Sciatic nerve (tissue), 2 donors: ENCODE measurements around the gene POMZP3. TPM values are rescaled to one million over a fixed set of nuclear protein-coding genes. Genes with fewer than 3 reads are reported as not detected.
"Not testable (repeated sequence)": the region's sequence is repeated elsewhere in the genome, so short reads cannot be mapped to it uniquely, and the experiment has no call there.

ENCODE experiments used
- ATAC-seq: fragments of 200-7000 bp; cut with Tn5 transposase; one replicate; pipeline ENCODE4 v1.9.1; 2020; ENCODE audit warnings: mild to moderate bottlenecking, moderate library complexity
- DNase-seq: peaks from one replicate; pipeline ENCODE4 v3.0.0-alpha.2; 2020; ENCODE audit warnings: low spot score
- intact Hi-C: fragments of 100-400 bp; cut with DNase I; formaldehyde crosslinking; loops from one replicate; pipeline ENCODE4 v1.14.2; 2022
- total RNA-seq: library from RNA; stranded (reverse); fragmentation: NEBNext Ultra II Directional; extraction: Animal tissue kit (Norgen Biotek cat#: 25700); gene quantifications from one replicate; pipeline ENCODE4 v1.2.1, GENCODE V29; 2021
- donor health status: DM: no; HTN: no; CAD: no.
- donor health status: DM: no; HTN: no; CAD: no.

POMZP3 gene
- total RNA-seq, 1 donor from 2014 or later: 15.8 TPM

DNA sequence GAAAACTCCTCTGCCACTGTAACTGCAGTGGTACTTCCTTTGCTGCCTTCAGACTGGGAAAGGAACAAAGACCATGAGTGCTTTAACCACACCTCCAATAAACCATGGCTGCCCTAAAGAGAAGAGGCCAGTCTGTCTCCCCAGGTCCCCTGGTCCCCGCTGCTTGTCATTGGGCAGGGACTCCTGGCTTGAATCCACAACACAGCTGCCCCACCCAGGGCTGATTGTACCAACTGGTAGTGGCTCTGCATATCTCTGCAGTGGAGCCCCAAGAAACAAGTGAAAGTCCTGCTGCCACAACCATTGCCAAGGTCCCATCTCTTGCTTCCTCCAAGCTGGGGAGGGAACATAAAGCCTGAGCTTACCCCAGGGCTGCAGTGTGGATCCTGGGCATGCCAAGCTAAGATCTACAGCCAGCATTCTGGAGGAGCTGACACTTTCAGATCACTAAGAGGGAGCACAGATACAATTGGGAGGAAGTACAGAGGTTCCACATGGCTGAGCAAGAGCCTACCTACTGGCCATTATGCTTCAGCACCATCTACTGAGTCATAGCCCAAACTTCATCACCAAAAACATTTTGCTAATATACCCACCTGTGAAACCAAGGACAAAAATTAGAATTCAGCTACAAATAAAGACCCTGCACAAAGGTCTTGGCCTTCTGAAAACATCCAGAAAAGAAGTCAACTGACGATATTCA lies 35.3 kb downstream of the POMZP3 start:
- DNase-seq, intact Hi-C loops, ATAC-seq: not testable (repeated sequence)

DNA sequence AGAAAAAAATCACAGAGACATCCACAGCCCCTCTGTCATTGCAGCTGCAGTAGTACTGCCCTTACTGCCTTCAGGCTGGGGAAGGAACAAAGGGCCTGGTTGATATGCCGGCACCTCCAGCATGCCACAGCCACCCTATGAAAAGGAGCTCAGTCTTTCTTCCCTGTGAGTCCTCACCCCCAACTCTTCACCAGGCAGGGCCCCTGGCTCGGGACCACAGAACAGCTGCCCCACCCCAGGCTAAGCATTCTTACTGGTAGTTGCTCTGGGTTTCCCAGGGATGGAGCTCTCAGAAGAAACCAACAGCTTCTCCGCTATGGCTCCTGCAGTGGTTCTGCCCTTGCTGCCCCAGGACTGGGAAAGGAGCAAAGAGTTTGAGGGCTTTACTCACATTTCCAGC lies 36.0 kb downstream of the POMZP3 start:
- ATAC-seq, DNase-seq, intact Hi-C loops: not testable (repeated sequence)

DNA sequence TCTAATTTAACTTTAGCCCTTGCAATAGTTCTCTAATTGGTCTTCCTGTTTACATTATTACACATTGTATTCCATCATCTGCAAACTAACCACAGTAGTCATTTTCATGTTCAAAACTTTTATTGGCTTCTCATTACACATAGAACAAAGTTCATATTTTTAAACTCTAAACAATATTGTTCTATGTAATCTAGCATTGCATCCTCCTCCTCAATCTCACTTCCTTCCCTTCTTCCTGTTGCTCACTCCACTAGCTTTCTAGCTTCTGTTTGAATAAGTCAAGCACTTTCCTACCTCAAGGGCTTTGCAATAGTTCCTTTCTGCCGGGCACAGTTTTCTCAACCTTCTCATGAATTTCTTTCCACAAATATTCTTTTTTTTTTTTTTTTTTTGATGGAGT lies 38.5 kb downstream of the POMZP3 start:
- DNase-seq, ATAC-seq, intact Hi-C loops: not testable (repeated sequence)

DNA sequence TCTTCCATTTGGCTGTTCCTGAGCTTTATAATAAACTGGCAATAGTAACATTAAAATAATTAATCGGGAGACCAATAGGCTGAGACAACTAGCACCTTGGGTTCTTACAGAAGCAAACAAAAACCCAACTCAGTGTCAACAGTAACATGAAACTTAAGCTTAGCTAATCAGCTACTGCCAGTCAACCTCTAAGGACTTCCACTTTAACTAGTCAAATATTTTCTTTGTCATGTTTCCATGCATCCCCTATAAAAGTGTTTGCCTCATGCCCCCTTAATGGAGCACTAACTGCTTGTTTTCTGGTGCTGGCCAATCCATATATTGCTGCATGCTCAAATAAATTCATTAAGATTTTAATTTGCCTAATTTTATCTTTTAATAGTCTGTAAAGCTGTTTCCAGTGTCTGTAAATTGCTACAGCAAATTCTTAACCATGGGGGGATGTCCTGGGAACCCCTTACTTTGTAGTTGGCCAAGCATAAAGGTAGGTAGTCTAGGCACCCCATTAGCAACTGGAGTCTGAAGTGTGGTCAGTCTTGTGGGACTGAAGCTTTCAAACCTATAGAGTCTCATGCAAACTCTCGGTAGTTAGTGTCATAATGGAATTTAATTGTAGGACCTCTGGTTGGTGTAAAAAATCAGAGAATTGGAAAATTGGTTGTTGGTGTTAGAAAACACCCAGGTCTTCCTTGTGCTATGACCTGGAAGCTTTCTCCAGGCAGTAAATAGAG lies 40.3 kb downstream of the POMZP3 start:
- ATAC-seq, intact Hi-C loops, DNase-seq: not testable (repeated sequence)

DNA sequence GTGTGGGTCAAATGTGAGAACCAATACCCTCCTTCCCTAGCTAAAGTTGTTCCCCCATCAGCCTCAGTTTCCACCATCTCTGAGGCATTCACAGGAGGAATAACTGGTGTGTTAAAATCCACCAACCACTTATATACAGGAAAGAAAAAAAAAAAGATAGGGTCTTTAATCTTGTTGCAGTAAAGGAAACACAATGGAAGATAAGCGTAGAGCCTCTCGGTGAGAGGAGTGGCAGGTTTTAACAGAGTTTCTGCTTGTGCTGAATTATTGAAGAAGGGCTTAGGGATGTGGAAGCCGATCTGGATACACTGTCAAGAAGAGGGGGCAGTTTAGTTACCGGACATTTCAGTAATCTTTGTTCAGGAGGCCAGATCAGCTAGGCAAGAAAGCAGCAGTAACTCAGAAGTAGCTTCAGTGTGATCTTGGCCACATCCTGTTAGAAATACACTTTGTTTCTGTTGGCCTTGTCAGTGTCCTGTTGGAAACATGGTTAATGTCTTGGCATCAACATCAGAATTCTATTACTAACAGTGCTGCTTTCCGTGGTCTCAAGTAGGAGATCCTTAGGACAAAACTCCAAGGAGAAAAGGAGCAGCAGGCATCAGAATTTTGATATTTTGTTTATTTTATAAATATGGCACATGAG lies 43.3 kb downstream of the POMZP3 start:
- DNase-seq, intact Hi-C loops: not testable (repeated sequence)
- peak; percentile 93 for ATAC-seq

DNA sequence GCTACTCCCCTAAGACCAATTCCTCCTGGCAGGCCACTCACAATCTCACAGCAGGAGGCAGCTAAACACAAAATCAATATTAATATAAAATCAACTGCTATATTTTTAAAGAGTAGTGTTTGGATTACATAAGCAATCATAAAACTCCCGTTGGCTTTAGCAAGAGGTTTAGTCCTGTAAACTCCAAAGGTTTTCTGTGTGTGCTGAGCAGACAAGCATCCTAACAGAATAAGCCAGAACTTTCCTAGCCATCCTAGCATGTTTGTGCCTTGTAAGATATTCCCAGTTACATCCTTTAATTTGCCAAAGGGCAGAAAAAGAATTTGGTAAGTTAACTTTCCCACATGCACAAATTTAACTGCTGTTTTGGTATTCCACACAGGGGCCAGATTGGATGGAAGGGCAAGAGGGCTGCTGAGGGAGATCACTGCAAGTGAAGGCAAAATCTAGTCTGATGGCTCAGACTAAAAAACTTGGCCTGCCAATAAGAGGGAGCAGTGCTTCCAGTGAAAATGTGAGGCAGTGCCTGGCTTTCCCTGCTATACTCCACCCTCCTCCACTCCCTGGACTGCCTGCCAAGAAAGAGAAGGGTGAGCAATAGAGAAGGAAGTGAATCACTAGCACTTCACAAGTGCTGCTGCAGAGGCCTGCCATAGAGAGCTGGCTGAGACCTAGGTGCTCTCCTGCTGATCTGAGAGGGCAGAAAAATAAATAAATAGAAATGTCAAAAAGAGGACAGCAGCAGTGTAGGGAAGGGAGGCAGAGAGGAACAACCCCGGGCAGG lies 44.0 kb downstream of the POMZP3 start:
- DNase-seq (peak; percentile 80), ATAC-seq (peak; percentile 99)
- intact Hi-C loops: not testable (repeated sequence)

DNA sequence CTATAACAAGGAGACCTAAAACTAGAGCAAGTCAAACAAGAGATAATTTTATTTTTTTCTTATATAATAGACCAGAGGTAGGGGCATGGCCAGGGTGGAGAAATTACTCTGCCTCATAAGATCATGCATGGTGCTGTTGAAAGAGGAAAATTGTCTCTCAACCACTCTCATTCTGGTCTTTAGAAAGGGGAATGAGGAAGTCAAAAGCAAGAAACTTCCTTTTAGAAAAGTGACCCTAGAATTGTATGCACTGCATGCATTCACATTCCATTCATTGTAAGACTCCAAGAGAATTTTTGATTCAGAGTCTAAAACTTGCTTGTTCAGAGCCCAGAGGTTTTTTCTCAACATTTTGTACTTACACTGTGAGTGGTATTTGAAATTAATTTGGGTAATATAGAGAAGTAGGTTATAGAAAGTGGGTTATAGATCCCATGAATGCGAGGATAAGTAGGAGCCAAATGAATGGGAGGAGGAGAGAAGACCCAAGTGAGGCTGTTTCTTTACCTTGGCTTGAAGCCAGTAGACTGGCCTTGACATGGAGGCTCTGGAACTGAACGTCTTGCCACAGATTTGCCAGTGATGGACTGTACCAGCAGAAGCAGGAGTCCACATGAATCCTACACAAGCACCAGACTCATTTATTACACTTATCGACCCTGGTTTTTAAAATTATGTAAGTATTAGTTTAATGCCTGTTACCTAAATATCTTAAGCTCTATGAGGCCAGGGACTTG lies 51.0 kb downstream of the POMZP3 start:
- ATAC-seq, DNase-seq, intact Hi-C loops: not testable (repeated sequence)

DNA sequence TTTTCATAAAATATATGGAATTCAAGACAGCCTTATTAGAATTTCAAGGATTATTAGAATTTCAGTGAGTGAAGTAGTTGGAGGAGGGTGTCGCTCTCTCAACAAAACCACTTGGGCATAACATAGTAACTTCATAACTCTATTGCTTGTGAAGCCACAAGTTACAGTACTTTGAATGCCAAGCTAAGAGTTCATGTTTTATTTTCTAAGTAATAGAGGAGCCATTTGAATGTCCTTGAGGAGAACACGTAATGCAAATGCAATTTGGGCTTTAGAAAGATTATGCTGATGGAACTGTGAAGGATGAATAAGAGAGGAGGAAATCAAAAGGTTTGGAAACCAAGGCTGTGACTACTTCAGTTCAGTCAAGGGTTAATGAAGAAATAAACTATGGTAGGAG lies 51.6 kb downstream of the POMZP3 start:
- intact Hi-C loops, DNase-seq: not testable (repeated sequence)

DNA sequence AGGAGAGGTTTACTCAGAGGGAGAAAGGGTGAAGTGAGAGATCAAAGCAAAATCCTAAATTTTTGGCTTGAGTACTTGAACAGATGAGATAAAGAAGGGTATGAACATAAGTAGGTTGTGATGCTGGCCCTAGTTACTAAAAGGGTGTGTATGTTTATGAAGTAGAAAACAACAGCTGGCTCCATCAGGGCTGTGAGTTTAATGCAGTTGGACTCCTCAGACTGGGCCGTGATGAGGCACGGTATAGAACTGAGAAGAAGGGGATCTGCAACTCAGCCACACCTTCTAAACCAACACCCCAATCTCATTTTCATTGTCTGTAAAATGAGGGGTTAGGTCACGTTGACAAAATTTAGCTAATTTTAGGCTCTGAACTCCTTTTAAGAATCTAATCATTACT lies 54.8 kb downstream of the POMZP3 start:
- ATAC-seq, DNase-seq, intact Hi-C loops: not testable (repeated sequence)

More for the DNA sequence above, 51.6 kb downstream of the POMZP3 start:
- not testable (repeated sequence) for ATAC-seq

DNA sequence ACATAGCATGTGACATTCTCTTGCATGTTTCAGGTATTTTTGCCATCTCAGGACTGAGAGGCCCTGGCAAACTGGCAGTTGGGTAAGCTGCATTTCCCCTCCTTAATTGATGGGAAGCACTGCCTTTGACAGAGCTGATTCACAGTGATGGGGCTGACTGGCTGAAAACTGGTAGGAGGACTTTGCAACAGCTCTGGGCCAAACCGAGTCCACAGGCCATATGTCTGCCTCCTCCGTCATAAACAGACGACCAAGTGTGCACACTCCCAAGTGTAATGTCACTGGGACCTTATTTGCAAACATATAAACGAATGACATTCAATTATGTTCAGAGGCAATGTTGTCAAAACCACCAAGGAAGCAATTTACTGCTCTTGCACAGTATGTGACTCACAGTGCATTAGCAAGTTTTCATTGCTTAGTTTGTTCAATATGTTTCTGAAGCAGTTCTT lies 56.7 kb downstream of the POMZP3 start:
- intact Hi-C loops, ATAC-seq, DNase-seq: not testable (repeated sequence)

DNA sequence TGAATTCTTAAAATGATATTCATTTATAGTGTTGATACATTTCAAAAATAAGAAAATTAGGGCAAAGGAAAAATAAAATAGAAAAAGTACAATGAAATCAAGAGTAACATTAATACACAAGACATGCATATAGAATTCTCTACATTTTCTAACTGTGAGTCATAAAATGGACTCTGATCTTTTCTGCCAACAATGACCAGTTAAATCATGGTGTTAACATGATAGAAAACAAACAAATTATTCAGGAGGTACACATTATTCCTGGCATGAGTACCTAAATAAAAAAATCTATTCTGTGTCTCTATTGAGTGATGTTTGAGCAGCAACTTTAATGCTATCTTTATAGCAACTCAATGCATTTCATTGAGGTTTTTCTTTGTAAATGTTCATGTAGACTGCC lies 58.3 kb downstream of the POMZP3 start:
- DNase-seq, ATAC-seq, intact Hi-C loops: not testable (repeated sequence)

DNA sequence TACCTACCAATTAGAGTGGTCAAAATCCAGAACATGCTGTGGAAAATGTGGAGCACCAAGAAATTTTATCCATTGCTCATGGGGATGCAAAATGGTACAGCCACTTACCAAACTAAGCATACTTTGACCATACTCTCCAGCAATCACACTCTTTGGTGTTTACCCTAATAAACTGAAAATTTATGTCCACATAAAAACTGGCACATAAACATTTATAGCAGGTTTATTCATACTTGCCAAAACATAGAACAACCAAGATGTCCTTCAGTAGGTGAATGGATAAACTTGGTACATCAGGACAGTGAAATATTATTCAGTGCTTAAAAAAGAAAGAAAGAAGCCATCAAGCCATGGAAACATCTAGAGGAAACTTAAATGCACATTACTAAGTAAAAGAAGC lies 59.3 kb downstream of the POMZP3 start:
- ATAC-seq, DNase-seq, intact Hi-C loops: not testable (repeated sequence)

DNA sequence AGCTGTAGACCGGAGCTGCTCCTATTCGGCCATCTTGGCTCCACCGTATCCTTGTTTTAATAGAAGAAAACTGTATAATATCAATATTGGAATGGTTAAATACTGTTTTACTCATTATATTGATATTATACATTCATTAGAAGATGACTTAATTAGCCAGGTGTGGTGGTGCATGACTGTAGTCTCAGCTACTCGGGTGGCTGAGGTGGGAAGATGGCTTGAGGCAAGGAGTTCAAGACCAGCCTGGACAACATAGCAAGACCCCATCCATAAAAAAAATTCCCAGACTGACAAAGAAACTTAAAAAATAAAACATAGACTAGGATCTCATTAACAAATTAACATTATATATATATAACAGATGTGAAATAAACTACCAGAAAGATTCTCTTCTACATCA lies 59.8 kb downstream of the POMZP3 start:
- DNase-seq, ATAC-seq, intact Hi-C loops: not testable (repeated sequence)

DNA sequence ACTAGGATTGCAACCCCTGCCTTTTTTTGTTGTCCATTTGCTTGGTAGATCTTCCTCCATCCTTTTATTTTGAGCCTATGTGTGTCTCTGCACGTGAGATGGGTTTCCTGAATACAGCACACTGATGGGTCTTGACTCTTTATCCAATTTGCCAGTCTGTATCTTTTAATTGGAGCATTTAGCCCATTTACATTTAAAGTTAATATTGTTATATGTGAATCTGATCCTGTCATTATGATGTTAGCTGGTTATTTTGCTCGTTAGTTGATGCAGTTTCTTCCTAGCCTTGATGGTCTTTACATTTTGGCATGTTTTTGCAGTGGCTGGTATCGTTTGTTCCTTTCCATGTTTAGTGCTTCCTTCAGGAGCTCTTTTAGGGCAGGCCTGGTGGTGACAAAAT lies 62.1 kb downstream of the POMZP3 start:
- DNase-seq, intact Hi-C loops, ATAC-seq: not testable (repeated sequence)

DNA sequence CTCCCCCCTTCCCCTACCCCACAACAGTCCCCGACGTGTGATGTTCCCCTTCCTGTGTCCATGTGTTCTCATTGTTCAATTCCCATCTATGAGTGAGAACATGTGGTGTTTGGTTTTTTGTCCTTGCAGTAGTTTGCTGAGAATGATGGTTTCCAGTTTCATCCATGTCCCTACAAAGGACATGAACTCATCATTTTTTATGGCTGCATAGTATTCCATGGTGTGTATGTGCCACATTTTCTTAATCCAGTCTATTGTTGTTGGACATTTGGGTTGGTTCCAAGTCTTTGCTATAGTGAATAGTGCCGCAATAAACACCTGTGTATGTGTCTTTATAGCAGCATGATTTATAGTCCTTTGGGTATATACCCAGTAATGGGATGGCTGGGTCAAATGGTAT lies 65.7 kb downstream of the POMZP3 start:
- ATAC-seq, intact Hi-C loops, DNase-seq: not testable (repeated sequence)

DNA sequence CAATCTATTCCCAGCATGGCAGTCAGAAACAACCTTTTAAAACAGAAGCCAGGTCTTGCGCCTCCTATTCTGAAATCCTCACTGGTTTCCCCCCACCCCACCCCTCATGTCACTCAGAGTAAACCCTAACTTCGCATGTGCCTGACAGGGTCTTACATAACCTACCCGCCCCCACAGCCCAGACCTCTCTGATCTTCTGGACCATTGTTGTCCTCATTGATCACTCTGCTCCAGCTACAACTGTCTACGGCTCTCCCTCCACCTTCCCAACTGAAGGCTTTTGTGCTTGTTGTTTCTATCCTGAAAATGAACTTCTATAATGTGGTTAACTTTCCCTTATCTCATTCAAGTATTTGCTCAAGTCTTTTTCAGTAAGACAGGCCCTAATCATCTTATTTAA lies 66.9 kb downstream of the POMZP3 start:
- DNase-seq, intact Hi-C loops, ATAC-seq: not testable (repeated sequence)
